PC-9 (cell line): ENCODE data around the gene FDX2.

Source experiments
- CTCF ChIP-seq: fragments of 200-600 bp; sonication (generic); conservative IDR thresholded peaks from 2 replicates; pipeline ENCODE4 v1.6.1; 2017; ENCODE audit warnings: mixed run types, antibody characterized with exemption, mild to moderate bottlenecking, moderate library complexity
- EZH2 ChIP-seq: fragments of 200-600 bp; sonication (generic); IDR thresholded peaks from 2 replicates; pipeline ENCODE4 v1.8.0; 2017; ENCODE audit warnings: antibody characterized with exemption, low read depth

GRCh38 chr19:10274589-10274988 lies 41.2 kb downstream of the FDX2 start:
- TF ChIP-seq CTCF (no peak), EZH2 (no peak)
